ENCODE measurements around the gene DCPS.

Gene DCPS

DNA sequence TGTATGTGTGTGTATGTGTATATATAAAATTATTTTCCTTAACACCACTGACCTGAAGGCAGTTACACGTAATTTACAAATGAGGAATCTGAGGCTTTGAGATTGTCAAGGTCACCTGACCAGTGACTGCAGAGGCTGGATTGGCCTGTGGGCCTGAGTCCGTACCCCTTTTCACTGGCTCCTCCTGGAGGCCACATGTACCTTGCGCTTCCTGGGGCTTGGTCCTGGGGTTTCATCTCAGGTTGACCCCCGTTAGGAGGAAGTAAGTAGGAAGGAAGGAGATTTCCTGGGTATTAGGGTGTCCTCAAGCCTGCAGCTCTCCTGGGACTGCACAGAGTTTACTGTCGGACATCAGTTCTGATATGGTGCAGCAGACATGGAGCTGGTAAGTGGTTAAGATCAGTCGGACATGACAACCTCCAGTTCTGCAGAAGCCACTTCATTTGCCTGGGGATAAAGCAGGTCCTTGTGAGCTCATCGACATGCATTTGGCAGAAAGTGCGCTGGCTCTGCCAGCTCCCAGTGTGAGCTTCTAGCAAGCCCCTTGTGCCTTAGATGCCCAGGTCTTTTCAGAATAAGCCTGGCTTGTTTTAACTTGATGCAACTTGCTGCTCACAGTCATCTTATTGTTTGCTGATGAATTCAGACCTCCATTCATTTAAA lies 88.2 kb downstream of the DCPS start:
- Histone ChIP-seq H3K27me3 (ENCODE audit: low read length) (no peaks in the 10 kb centered on the region), H3K4me3 (ENCODE audit: insufficient read depth, low read length, poor library complexity, severe bottlenecking) (no peak overlapping the region), H3K9me2 (replicated peaks; ENCODE audit: insufficient read depth, low read length) (no peaks in the 10 kb centered on the region), H3K4me2 (ENCODE audit: low read depth, low read length, poor library complexity, severe bottlenecking) (no peak overlapping the region), H3K79me2 (ENCODE audit: insufficient read depth, low read length) (no peaks in the 10 kb centered on the region), H3K27ac (ENCODE audit: low read depth, low read length) (no peak overlapping the region), H3K9ac (ENCODE audit: low read length) (no peak overlapping the region), H3K9me3 (ENCODE audit: insufficient read depth, low read length) (no peaks in the 10 kb centered on the region), H2AFZ (ENCODE audit: low read depth, low read length, severe bottlenecking) (no peak overlapping the region), H3K36me3 (ENCODE audit: low read length) (no peaks in the 10 kb centered on the region), H4K20me1 (ENCODE audit: low read depth, low read length) (no peaks in the 10 kb centered on the region), H3F3A (ENCODE audit: insufficient read depth) (no peaks in the 10 kb centered on the region)
- no peak for TF ChIP-seq EZH2phosphoT487 (conservative IDR thresholded peaks at IDR 0.05; ENCODE audit: low read length)
- TF ChIP-seq, protein P1, sequence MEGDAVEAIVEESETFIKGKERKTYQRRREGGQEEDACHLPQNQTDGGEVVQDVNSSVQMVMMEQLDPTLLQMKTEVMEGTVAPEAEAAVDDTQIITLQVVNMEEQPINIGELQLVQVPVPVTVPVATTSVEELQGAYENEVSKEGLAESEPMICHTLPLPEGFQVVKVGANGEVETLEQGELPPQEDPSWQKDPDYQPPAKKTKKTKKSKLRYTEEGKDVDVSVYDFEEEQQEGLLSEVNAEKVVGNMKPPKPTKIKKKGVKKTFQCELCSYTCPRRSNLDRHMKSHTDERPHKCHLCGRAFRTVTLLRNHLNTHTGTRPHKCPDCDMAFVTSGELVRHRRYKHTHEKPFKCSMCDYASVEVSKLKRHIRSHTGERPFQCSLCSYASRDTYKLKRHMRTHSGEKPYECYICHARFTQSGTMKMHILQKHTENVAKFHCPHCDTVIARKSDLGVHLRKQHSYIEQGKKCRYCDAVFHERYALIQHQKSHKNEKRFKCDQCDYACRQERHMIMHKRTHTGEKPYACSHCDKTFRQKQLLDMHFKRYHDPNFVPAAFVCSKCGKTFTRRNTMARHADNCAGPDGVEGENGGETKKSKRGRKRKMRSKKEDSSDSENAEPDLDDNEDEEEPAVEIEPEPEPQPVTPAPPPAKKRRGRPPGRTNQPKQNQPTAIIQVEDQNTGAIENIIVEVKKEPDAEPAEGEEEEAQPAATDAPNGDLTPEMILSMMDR (IDR thresholded peaks at IDR 0.05; ENCODE audit: insufficient read depth, low read length, poor library complexity, severe bottlenecking): no peak

DNA sequence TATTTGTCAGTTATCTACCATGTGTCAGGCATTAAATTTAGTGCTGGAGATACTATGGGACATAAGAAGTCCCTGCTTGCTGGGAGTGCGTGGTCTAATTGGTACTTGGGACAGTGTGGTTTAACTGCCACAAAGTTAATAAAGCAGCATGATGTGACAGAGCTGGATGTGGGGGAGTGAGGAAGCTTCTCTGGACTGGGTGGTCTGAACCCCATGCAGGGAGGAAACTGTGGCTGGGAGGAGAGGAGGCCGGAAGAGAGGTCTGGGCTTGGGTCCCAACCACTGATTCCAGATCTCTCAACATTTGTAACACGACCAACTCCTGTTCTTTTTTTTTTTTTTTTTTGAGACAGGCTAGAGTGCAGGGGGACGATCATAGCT lies 88.8 kb downstream of the DCPS start:
- H3K79me2 ChIP-seq (ENCODE audit: insufficient read depth, low read length): no peaks in the 10 kb centered on the region
- H3K4me2 ChIP-seq (ENCODE audit: low read depth, low read length, poor library complexity, severe bottlenecking): no peak overlapping the region
- no peaks in the 10 kb centered on the region for H3K36me3 ChIP-seq (ENCODE audit: low read length)
- no peaks in the 10 kb centered on the region for H3K9me2 ChIP-seq (replicated peaks; ENCODE audit: insufficient read depth, low read length)
- no peak overlapping the region for H3K27ac ChIP-seq (ENCODE audit: low read depth, low read length)
- no peaks in the 10 kb centered on the region for H3F3A ChIP-seq (ENCODE audit: insufficient read depth)
- no peaks in the 10 kb centered on the region for H3K9me3 ChIP-seq (ENCODE audit: insufficient read depth, low read length)
- TF ChIP-seq EZH2phosphoT487 (conservative IDR thresholded peaks at IDR 0.05; ENCODE audit: low read length): no peak
- TF ChIP-seq, protein P1 (IDR thresholded peaks at IDR 0.05; ENCODE audit: insufficient read depth, low read length, poor library complexity, severe bottlenecking): no peak
- H2AFZ ChIP-seq (ENCODE audit: low read depth, low read length, severe bottlenecking): no peak overlapping the region
- H3K4me3 ChIP-seq (ENCODE audit: insufficient read depth, low read length, poor library complexity, severe bottlenecking): no peak overlapping the region
- H4K20me1 ChIP-seq (ENCODE audit: low read depth, low read length): no peaks in the 10 kb centered on the region
- no peaks in the 10 kb centered on the region for H3K27me3 ChIP-seq (ENCODE audit: low read length)
- no peak overlapping the region for H3K9ac ChIP-seq (ENCODE audit: low read length)

DNA sequence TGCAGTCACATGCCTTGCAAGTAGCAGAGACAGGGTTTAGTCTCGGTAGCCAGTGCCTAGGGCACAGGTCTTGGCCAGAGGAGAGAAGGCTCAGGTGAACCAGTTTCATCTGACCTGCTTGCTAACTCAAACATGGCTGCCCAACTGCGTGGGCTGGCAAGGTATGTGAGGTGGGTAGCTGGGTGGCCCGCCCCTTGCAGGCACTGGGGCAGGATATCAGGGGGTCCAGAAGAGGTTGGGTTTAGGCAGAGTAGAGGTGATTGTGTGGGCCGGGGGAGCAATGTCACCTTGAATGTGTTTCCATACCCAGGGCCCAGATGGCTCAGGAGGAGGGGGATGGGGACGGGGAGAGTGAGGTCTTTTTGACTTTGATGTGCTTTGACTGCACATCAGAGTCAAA lies 89.3 kb downstream of the DCPS start:
- no peaks in the 10 kb centered on the region for H3K9me3 ChIP-seq (ENCODE audit: insufficient read depth, low read length)
- H3F3A ChIP-seq (ENCODE audit: insufficient read depth): no peaks in the 10 kb centered on the region
- no peaks in the 10 kb centered on the region for H3K27me3 ChIP-seq (ENCODE audit: low read length)
- H3K27ac ChIP-seq (ENCODE audit: low read depth, low read length): no peak overlapping the region
- H2AFZ ChIP-seq (ENCODE audit: low read depth, low read length, severe bottlenecking): no peak overlapping the region
- no peaks in the 10 kb centered on the region for H3K79me2 ChIP-seq (ENCODE audit: insufficient read depth, low read length)
- no peak for TF ChIP-seq EZH2phosphoT487 (conservative IDR thresholded peaks at IDR 0.05; ENCODE audit: low read length)
- TF ChIP-seq, protein P1 (IDR thresholded peaks at IDR 0.05; ENCODE audit: insufficient read depth, low read length, poor library complexity, severe bottlenecking): no peak
- H4K20me1 ChIP-seq (ENCODE audit: low read depth, low read length): no peaks in the 10 kb centered on the region
- no peak overlapping the region for H3K9ac ChIP-seq (ENCODE audit: low read length)
- H3K36me3 ChIP-seq (ENCODE audit: low read length): no peaks in the 10 kb centered on the region
- no peak overlapping the region for H3K4me3 ChIP-seq (ENCODE audit: insufficient read depth, low read length, poor library complexity, severe bottlenecking)
- no peak overlapping the region for H3K4me2 ChIP-seq (ENCODE audit: low read depth, low read length, poor library complexity, severe bottlenecking)
- H3K9me2 ChIP-seq (replicated peaks; ENCODE audit: insufficient read depth, low read length): no peaks in the 10 kb centered on the region

Data from SU-DHL-6 (cell line).